ENCODE results near the gene PPP6R3. TPM values are rescaled to one million over a fixed set of nuclear protein-coding genes. Genes with fewer than 3 reads are reported as not detected.

PPP6R3 gene
- total and polyA plus RNA-seq, 2 of the 8 experiments (the other 6 are each of a cell fraction or from before 2014, with no cell fraction given), result 44.6 to 150 TPM

DNA sequence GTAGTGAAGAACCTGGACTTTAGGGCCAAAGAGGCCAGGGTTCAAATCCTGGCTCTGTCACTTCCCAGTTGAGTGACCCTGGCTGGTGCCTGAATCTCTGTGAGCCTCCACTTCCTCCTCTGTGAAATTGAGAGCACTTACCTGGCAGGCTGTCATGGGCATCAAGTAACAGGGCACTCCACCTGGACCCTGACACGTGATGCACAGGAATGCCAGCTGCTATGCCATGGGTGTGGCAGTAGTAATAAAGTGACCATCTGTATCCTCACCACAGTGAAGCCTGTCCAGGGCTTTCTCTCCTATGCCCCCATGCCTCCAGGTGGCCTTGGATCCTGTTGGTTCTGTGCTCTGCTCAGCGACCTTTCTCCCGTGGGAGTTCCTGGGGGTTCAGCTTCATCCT, 29.8 kb upstream of the PPP6R3 start:
- H4K20me1 ChIP-seq (replicated peaks in 1 of 2; ENCODE audit: control insufficient read depth in 1 of 2, insufficient read depth in 2 of 2, low read length in 2 of 2), result no peaks in the 10 kb centered on the region
- DNase-seq (ENCODE audit: low read depth in 1 of 2, low spot score in 2 of 2), result no peak
- no peaks in the 10 kb centered on the region for H3K23me2 ChIP-seq (ENCODE audit: low read depth, low read length)
- H3K79me1 ChIP-seq (ENCODE audit: low read depth, low read length), result no peaks in the 10 kb centered on the region
- H2BK12ac ChIP-seq (ENCODE audit: low read depth, low read length), result no peak overlapping the region
- H3K9me3 ChIP-seq (ENCODE audit: insufficient read depth in 2 of 2, low read depth in 1 of 2, low read length in 1 of 2), result peaks cover 7 to 8% of the 10 kb centered on the region in 2 experiments; a peak in 3 of 4 replicates
- no peak overlapping the region for H4K5ac ChIP-seq (ENCODE audit: insufficient read length, low read depth, low read length)
- H4K91ac ChIP-seq (replicated peaks; ENCODE audit: insufficient read length, low read length), result no peak overlapping the region
- no peak overlapping the region for H2BK20ac ChIP-seq (ENCODE audit: low read length)
- no peak overlapping the region for H2BK15ac ChIP-seq (ENCODE audit: low read length)
- no peaks in the 10 kb centered on the region; a peak in 1 of 7 replicates for H3K4me1 ChIP-seq (replicated peaks in 1 of 4; ENCODE audit: control insufficient read depth in 3 of 4, insufficient read depth in 4 of 4, low read length in 3 of 4)
- no peak overlapping the region for H3K14ac ChIP-seq (ENCODE audit: insufficient read length)
- no peak overlapping the region for H3K56ac ChIP-seq (replicated peaks; ENCODE audit: insufficient read length, low read depth, low read length)
- CTCF ChIA-PET (ENCODE audit: partially characterized antibody), result interaction anchor here (1.1 to 1.7 kb wide), 2 partner anchors 105 to 153 kb away, joined by 3 to 4 read pairs; no protein-coding TSS in a partner anchor
- no peak overlapping the region for H3K23ac ChIP-seq (ENCODE audit: insufficient read length)
- H4K8ac ChIP-seq (ENCODE audit: extremely low read depth, insufficient read depth, low read length), result no peak overlapping the region
- H3K9ac ChIP-seq (replicated peaks in 1 of 4; ENCODE audit: extremely low read depth in 1 of 4, low read depth in 3 of 4, low read length in 3 of 4), result no peak overlapping the region
- peaks cover 8 to 25% (median 16%) of the 10 kb centered on the region in 4 experiments for H3K36me3 ChIP-seq (ENCODE audit: control insufficient read depth in 2 of 4, insufficient read depth in 4 of 4, low read length in 3 of 4)
- H2AK5ac ChIP-seq (ENCODE audit: low read depth, low read length), result no peak overlapping the region
- no peak overlapping the region for H2AFZ ChIP-seq (ENCODE audit: low read length)
- H2BK120ac ChIP-seq (replicated peaks; ENCODE audit: low read depth, low read length), result no peak overlapping the region
- H3K79me2 ChIP-seq (ENCODE audit: control insufficient read depth in 1 of 2, insufficient read depth in 2 of 2, low read length in 2 of 2), result no peaks in the 10 kb centered on the region
- H3K4me3 ChIP-seq (ENCODE audit: extremely low read depth in 1 of 4, insufficient read depth in 2 of 4, low read depth in 3 of 4, low read length in 4 of 4), result no peak overlapping the region
- TF ChIP-seq CREB1 (IDR thresholded peaks at IDR 0.05), result no peak
- WGBS, 2 experiments (ENCODE audit: extremely low coverage in 1 of 2, insufficient coverage in 1 of 2, insufficient read length in 1 of 2, insufficient replicate concordance in 2 of 2, low coverage in 1 of 2, low lambda C conversion rate in 2 of 2, missing lambda C conversion rate in 1 of 2), result 91% methylated on average over 3 of the region's 3 CpGs; no CpG with 5 or more reads in 1 of the 2 experiments
- no peak overlapping the region for H3K4ac ChIP-seq (replicated peaks; ENCODE audit: insufficient read length, low read depth, low read length)
- POLR2A ChIA-PET (ENCODE audit: partially characterized antibody), result no interaction called here
- no peak overlapping the region for H3K18ac ChIP-seq (ENCODE audit: extremely low read depth, low read length)
- no peaks in the 10 kb centered on the region for H3K27me3 ChIP-seq (replicated peaks in 1 of 4; ENCODE audit: control insufficient read depth in 3 of 4, extremely low read depth in 1 of 4, insufficient read depth in 3 of 4, low read length in 3 of 4)
- FAIRE-seq, result no peak
- no peak overlapping the region for H2BK5ac ChIP-seq (ENCODE audit: low read depth, low read length)
- H3K27ac ChIP-seq (ENCODE audit: low read depth, low read length), result no peak overlapping the region
- H3K4me2 ChIP-seq (ENCODE audit: insufficient read depth in 1 of 2, low read depth in 2 of 2, low read length in 2 of 2), result no peak overlapping the region
